GM21576 (cell line): ENCODE data around the gene CD83.
"Not testable (repeated sequence)": the region's sequence is repeated elsewhere in the genome, so short reads cannot be mapped to it uniquely, and the experiment has no call there.

Source experiments
- ATAC-seq: cut with Tn5 transposase; IDR thresholded peaks from one replicate; pipeline ENCODE4 v1.9.1; 2021; ENCODE audit warnings: mild to moderate bottlenecking, moderate library complexity; ENCODE audit not compliant: unreplicated experiment

Gene CD83, protein sequence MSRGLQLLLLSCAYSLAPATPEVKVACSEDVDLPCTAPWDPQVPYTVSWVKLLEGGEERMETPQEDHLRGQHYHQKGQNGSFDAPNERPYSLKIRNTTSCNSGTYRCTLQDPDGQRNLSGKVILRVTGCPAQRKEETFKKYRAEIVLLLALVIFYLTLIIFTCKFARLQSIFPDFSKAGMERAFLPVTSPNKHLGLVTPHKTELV

DNA sequence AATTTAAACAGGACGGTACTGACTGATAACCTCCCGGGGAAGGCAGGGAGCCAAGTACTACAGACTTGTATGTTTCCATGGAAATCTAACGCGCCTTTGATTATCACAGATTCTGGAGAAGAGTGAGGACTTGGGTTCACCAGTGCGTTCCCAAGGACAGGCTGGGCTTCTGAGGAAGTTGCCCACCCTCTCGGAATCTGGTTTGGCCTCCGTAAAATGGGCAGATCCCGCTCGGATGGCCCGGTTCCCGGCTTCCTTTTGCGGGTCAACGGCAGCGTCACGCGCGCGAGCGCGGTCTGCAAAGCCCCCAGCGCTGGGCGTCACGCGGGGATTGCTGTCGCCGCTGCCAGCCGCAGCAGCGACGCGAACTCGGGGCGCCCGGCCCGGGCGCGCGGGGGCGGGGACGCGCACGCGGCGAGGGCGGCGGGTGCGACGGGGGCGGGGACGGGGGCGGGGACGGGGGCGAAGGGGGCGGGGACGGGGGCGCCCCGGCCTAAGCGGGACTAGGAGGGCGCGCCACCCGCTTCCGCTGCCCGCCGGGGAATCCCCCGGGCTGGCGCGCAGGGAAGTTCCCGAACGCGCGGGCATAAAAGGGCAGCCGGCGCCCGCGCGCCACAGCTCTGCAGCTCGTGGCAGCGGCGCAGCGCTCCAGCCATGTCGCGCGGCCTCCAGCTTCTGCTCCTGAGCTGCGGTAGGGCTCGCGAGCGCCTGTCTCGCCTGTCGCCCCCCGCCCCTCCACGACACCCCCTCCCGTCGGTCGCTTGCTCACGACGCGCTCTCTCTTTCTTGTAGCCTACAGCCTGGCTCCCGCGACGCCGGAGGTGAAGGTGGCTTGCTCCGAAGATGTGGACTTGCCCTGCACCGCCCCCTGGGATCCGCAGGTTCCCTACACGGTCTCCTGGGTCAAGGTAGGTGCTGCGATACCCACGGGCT is at the start of gene CD83:
CD83 (plus strand) TSS at position 615 of the 933 bp plus-strand sequence; CDS start at position 655, 40 bp downstream.
- peak; percentile 50 for ATAC-seq

DNA sequence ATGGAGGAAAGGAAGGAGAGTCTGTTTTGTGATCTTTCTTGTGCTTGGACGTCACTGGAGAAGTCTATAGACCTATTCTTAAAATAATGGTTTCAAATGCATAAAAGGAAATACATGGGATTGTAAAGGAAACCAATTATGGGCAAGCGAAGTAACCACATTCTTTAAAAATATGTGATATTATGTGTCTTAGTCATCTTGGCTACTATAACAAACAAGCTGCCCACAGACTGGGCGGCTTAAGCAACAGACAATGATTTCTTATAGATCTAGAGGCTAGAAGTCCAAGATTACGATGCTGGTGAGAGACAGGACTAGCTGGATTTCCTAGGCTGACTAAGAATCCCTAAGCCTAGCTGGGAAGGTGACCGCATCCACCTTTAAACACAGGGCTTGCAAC is 49.4 kb upstream of the CD83 start:
- no peak for ATAC-seq

DNA sequence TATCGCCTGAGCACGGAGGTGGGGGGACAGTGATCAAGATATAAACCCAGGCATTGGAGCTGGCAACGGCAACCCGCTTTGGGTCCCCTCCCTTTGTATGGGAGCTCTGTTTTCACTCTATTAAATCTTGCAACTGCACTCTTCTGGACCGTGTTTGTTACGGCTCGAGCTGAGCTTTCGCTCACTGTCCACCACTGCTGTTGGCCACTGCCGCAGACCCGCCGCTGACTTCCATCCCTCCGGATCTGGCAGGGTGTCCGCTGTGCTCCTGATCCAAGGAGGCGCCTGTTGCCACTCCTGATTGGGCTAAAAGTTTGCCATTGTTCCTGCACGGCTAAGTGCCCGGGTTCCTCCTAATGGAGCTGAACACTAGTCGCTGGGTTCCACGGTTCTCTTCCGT is 48.9 kb upstream of the CD83 start:
- ATAC-seq = no peak

DNA sequence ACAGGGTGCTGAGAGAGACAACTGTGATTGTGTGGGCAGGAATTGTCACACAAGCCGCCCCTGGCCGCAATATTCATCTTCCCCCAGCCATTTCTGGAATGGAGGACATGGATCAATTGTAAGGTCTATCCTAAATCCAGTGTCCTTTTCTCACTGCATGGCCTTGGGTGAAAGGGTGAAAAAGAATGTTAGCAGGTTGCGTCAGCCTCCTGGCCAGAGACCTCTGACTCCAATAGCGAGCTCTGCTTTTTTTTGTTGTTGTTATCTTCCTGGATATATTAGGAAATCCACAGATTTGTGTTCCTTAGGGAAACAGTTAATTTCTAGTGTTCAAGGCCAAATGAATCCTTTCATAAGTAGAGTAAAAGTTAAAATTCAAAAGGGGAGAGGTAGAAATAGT is 47.1 kb upstream of the CD83 start:
- no peak for ATAC-seq

DNA sequence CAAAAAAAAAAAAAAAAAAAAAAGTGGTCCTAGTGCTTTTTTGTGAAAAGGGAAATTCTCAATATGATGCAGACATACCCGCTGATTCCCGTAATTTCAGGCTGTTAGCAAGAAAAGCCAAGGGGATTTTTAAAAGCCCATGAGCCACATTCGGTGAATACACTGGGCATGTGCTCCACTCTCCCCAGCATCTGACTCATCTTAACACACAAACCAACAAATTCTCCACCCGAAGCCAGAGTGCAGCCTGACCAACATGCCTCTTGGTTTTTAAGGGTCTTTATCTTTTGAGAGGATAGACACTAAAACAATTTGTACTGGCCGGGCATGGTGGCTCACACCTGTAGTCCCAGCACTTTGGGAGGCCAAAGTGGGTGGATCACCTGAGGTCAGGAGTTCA is 45.5 kb upstream of the CD83 start:
- no peak for ATAC-seq

DNA sequence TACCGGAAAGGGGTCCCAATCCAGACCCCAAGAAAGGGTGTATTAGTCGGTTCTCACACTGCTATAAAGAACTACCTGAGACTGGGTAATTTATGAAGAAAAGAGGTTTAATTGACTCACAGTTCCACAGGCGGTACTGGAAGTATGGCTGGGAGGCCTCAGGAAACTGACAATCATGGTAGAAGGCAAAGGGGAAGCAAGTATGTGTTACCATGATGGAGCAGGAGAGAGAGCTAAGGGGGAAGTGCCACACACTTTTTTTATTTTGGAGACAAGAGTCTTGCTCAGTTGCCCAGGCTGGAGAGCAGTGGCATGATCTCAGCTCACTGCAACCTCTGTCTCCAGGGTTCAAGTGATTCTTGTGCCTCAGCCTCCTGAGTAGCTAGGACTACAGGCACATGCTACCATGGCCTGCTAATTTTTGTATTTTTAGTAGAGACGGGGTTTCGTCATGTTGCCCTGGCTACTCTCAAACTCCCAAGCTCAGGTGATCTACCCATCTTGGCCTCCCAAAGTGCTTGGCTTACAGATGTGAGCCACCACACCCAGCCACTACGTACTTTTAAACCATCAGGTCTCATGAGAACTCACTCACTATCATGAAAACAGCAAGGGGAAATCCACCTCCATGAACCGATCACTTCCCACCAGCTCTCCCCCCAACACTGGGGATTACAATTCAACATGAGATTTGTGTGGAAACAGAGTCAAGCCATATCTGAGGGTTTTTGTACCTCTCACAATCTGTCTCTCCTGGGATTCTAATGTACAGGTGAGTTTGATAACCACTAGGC is 43.8 kb upstream of the CD83 start:
- ATAC-seq = not testable (repeated sequence)

DNA sequence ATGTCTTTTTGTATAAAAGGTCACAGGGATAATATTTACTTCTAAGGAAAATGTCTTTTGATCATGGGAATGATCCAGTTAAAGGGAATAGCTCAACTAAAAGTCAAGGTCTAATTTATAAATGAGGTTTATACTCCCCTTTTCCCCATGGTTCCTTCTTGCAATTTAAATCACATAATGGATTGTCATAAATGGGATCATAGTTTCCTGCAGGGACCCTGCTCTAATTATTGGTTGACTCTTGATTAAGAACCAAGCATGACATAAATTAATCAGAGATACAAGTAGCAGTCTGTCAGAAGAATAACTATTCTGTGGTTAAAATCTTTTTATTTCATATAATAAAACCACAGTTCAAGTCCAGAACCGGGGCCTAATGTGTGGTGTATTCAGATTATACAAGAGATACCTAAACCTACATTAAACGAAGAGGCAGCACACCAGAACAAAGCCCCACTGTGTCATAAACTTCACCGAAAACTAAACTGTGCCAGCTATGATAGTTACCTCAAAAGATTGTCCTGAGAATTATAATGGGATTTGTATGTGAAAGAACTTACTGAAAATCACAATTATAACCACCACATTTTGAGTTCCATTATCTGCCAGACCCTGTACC is 43.0 kb upstream of the CD83 start:
- ATAC-seq = no peak

DNA sequence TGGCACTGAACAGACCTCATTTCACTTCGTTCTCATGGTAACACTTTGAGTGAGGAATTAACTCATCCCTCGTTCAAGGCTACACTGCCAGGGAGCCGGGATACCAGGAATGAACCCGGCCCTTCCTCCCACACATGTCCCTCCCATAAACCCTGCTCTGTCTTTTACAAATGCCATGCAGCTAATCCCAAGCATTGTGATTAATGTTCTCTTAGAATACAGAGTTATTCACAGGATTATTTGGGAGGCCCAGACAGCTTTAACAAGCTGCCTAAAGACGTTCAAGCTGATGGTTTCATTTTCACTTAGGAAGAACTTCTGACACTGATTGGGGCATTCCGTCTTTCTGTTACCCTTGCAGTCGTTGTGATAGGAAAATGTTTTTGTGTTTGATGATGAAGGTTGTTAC is 42.5 kb upstream of the CD83 start:
- ATAC-seq = no peak

DNA sequence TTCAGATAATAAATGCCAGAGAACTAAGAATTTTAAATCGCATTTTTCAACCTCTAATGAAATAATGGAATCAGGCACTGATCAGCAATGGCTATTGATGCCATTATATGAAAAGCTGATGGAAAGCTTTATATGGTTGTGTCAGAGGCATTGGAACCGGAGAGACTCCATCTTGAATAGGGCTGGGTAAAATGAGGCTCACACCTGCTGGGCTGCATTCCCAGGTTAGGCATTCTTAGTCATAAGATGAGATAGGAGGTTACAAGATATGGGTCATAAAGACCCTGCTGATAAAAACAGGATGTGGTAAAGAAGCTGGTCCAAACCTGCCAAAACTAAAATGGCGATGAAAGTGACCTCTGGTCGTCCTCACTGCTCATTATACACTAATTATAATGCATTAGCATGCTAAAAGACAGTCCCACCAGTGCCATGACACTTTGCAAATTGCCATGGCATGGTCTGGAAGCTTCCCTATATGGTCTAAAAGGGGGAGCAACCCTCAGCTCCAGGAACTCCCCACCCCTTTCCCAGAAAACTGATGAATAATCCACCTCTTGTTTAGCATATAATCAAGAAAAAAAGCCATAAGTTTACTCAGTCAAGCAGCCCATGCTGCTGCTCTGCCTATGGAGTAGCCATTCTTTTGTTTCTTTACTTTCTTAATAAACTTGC is 40.2 kb upstream of the CD83 start:
- no peak for ATAC-seq

DNA sequence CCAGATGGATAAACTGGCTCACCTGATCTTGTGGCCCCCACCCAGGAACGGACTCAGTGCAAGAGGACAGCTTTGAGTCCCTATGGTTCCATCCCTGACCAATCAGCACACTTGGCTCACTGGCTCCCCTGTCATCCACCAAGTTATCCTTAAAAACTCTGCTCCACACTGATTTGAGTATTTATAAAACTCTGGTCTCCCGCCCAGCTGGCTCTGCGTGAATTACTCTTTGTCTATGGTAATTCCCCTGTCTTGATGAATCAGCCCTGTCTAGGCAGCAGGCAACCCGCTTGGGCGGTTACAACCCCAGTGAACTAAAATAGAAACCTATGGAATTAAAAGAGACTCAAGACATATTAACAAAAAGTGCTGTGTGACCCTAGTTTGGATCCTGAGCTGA is 38.1 kb upstream of the CD83 start:
- ATAC-seq = no peak

DNA sequence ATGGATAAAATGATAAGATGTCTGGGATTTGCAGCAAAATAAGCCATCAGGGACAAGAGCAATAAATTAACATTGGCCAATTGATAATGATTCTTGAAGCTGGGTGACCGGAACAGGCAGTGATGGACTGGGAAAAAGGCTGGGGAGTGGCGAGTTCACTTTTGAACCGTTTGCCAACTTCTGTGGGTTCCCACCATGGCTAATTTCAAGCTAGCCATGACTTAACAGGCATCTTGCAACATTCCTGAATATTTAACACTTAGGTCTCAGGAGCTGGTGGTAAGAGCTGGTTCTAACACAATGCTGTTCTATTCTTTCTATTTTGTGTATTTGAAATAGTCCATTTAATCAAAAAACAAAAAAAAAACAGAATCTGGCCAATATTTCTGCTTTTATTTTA is 37.6 kb upstream of the CD83 start:
- ATAC-seq = no peak

DNA sequence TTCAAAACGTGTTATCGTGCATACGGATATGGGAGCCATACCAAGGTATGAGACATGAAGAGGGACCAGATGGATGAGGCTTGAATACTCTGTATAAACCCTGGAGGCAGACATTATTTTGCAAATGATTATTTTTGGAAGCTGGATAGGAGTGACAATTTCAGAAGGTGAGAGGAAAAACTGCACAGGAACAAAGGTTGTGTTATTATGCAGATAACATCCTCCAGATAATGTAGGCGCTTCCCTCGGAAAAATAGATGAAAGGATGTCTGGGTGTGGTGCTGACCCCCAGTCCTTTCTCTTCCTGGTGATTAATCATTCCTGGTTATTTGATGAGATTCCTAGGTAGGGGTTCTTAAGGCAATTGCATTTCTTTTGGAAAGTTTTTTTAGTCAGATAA is 36.4 kb upstream of the CD83 start:
- no peak for ATAC-seq

DNA sequence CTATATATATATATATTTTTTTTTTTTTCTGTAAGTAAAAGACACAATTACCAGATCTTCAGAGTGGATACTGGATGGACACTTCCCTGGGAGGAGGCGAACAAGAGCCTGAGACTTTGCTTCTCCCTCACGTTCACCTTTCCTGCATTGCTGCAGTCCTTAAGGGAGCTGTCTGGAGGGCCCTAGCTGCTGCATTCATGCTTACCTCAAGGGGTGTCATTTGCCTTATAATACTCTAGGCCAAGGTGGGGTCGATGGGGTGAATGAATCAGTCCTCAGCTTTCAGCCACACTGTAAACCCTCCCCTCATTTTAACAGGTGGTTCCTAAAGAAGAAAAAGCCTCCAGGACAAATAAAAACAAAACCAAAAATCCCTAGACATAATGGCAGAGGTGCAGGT is 34.8 kb upstream of the CD83 start:
- ATAC-seq = no peak

DNA sequence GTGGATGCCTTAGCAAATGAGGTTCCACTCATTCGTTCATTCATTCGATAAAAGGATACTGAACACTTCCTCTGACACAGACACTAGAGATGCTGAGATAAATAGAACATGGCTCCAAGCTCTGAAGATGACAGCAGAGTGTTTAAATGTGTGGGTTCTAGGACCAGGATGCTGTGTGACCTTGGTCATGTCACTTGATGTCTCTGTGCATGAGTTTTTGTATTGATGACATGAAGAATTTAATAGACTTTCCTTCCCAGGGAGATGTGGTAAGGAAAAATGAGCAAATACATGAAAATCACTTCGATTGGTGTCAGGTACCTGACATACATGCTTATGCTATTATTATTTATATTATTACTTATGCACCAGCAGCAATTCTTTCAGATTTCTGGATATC is 34.3 kb upstream of the CD83 start:
- ATAC-seq = no peak

DNA sequence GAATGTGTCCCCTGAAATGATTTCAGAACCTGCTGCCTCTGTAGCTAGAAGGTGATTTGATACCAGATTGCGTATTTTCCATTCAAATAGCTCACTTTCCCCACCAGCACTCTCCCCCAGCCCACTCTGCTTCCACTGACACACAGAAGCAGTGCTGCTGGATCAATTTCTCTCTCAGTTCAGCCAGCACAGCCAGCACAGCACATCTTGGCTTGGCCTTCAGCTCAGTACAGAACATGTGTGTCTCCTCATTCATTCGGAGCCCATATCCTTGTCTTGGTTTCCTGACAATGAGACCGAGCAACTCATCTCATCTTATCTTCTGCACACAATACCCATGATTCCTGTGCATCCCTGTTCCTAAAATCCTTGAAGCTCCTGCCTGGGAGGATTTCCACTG is 33.8 kb upstream of the CD83 start:
- no peak for ATAC-seq

DNA sequence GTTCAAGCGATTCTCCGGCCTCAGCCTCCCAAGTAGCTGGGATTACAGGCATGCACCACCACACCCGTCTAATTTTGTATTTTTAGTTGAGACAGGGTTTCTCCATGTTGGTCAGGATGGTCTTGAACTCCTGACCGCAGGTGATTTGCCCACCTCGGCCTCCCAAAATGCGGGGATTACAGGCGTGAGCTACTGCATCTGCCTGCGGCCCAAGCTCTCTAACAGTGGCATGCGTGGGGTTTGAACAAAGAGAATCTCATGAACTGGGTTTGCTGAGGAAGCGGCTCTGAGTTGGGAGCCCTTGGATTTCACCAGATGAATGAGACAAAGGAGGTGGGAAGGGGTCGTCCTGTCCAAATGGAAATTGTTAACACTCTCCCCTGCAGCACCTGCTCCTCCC is 33.2 kb upstream of the CD83 start:
- no peak for ATAC-seq

DNA sequence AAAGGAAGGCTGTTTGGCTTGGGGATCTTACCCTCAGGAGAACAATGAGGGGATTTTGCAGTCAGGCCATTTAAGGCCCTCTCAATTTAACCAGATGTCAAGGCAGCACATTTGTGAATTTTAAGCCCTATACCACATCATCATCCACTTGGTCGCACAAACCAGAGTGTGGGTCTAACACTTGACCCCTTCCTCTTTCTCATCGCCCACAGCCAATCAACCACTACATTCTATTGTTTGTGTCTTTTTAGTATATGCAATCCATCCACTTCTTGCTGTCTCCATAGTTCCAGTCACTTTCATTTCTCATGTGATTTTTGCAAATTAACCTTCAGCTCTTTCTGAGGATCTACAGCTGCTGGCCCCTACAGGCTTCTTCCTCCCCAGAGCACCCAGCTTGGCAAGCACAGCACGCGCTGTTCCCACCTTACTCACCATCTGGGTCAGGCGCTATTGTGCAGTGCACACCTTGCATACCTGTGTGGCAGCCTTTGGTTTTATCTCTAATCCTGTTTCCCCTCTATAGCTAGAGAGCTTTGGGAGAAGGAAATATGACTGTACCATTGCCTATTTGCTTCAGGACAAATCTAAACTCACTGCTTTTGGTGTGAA is 32.3 kb upstream of the CD83 start:
- ATAC-seq = no peak

DNA sequence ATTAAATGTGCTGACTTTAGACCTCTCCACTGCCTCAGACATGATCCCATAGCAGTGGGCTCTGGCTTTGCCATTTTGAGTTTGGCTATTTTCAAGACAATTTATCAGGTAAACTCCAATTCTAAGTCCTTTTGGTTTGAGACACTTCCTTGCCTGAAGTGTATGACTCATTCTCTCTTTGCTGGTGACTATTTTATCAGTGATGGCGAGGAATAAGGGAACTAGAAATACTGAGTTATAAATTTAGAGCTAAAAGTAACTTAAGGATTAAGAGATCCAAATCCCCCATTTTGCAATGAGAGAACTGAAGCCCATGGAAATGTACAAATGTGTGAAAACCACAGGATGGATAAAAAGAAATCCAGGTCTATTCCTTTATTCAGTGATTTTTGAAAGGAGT is 30.9 kb upstream of the CD83 start:
- ATAC-seq = no peak

DNA sequence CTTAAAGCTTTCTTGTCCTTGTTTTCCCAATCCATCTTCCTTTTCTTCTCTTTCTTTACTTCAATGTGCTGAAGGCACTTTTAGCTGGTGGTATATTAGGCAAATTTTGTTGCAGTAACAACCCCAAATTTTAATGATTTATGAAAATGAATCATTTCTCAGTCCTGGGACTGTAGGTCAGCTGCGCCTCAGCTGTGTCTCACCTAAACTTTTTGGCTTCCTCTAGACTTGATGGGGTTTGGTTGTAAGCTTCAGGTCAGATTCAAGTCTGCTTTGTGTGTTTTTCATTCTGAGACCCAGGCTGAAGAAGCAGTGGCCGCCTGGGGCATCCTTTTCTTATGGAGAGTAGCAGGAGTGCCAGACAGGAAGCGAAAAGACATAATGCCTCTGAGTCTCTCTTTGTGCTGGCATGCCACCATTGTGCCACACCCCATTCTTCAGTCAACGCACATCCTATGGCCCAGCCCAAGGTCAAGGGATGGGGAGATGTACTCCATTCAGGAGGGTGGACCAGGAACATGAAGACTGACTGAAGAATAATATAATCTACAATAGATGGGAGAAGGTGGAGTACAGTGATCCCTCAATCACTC is 28.9 kb upstream of the CD83 start:
- no peak for ATAC-seq

DNA sequence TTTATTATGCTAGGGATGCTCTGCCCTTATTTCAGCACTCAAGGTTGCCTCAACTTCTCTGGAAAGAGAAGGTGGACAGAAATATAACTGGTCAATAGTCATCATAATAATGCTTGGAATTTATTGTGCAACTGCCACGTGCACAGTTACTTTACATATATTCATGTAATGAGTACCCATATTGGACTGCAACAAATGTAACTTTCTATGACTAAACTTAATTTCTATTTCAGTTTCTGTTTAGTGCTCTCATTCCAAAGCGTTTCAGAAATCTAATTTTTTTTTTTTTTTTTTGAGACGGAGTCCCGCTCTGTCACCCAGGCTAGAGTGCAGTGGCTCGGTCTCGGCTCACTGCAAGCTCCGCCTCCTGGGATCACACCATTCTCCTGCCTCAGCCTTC is 28.3 kb upstream of the CD83 start:
- peak; percentile 38 for ATAC-seq
